ENCODE measurements around the gene ABCC11.

Gene ABCC11

GRCh38 chr16:48132696-48133095 lies 114.6 kb downstream of the ABCC11 start:
- H3K9me2 ChIP-seq (replicated peaks; ENCODE audit: insufficient read depth, low read length), result no peaks in the 10 kb centered on the region
- H3K27me3 ChIP-seq (ENCODE audit: low read length), result no peaks in the 10 kb centered on the region
- no peak overlapping the region for H3K27ac ChIP-seq (ENCODE audit: low read depth, low read length)
- H3K79me2 ChIP-seq (ENCODE audit: insufficient read depth, low read length), result no peaks in the 10 kb centered on the region
- H3K4me3 ChIP-seq (ENCODE audit: insufficient read depth, low read length, poor library complexity, severe bottlenecking), result no peak overlapping the region
- H3K9me3 ChIP-seq (ENCODE audit: insufficient read depth, low read length), result no peaks in the 10 kb centered on the region
- no peak for TF ChIP-seq CTCF (IDR thresholded peaks at IDR 0.05; ENCODE audit: insufficient read depth, low read length, poor library complexity, severe bottlenecking)
- TF ChIP-seq EZH2phosphoT487 (conservative IDR thresholded peaks at IDR 0.05; ENCODE audit: low read length), result no peak
- H4K20me1 ChIP-seq (ENCODE audit: low read depth, low read length), result no peaks in the 10 kb centered on the region
- H3K4me2 ChIP-seq (ENCODE audit: low read depth, low read length, poor library complexity, severe bottlenecking), result no peak overlapping the region
- no peak overlapping the region for H3K9ac ChIP-seq (ENCODE audit: low read length)
- no peaks in the 10 kb centered on the region for H3F3A ChIP-seq (ENCODE audit: insufficient read depth)
- no peaks in the 10 kb centered on the region for H3K36me3 ChIP-seq (ENCODE audit: low read length)
- H2AFZ ChIP-seq (ENCODE audit: low read depth, low read length, severe bottlenecking), result no peak overlapping the region

GRCh38 chr16:48131201-48131935 lies 116.0 kb downstream of the ABCC11 start:
- no peaks in the 10 kb centered on the region for H3K36me3 ChIP-seq (ENCODE audit: low read length)
- H4K20me1 ChIP-seq (ENCODE audit: low read depth, low read length), result no peaks in the 10 kb centered on the region
- no peaks in the 10 kb centered on the region for H3F3A ChIP-seq (ENCODE audit: insufficient read depth)
- H3K9me2 ChIP-seq (replicated peaks; ENCODE audit: insufficient read depth, low read length), result no peaks in the 10 kb centered on the region
- H3K9ac ChIP-seq (ENCODE audit: low read length), result no peak overlapping the region
- H3K27me3 ChIP-seq (ENCODE audit: low read length), result no peaks in the 10 kb centered on the region
- H2AFZ ChIP-seq (ENCODE audit: low read depth, low read length, severe bottlenecking), result no peak overlapping the region
- H3K27ac ChIP-seq (ENCODE audit: low read depth, low read length), result no peak overlapping the region
- H3K4me3 ChIP-seq (ENCODE audit: insufficient read depth, low read length, poor library complexity, severe bottlenecking), result no peak overlapping the region
- H3K9me3 ChIP-seq (ENCODE audit: insufficient read depth, low read length), result no peaks in the 10 kb centered on the region
- H3K79me2 ChIP-seq (ENCODE audit: insufficient read depth, low read length), result no peaks in the 10 kb centered on the region
- no peak overlapping the region for H3K4me2 ChIP-seq (ENCODE audit: low read depth, low read length, poor library complexity, severe bottlenecking)
- TF ChIP-seq EZH2phosphoT487 (conservative IDR thresholded peaks at IDR 0.05; ENCODE audit: low read length) (no peak), CTCF (IDR thresholded peaks at IDR 0.05; ENCODE audit: insufficient read depth, low read length, poor library complexity, severe bottlenecking) (no peak)

GRCh38 chr16:48129926-48130325 lies 117.4 kb downstream of the ABCC11 start:
- H3K27me3 ChIP-seq (ENCODE audit: low read length), result no peaks in the 10 kb centered on the region
- no peak overlapping the region for H3K4me3 ChIP-seq (ENCODE audit: insufficient read depth, low read length, poor library complexity, severe bottlenecking)
- no peak overlapping the region for H3K4me2 ChIP-seq (ENCODE audit: low read depth, low read length, poor library complexity, severe bottlenecking)
- no peaks in the 10 kb centered on the region for H3K36me3 ChIP-seq (ENCODE audit: low read length)
- no peaks in the 10 kb centered on the region for H3F3A ChIP-seq (ENCODE audit: insufficient read depth)
- no peaks in the 10 kb centered on the region for H3K9me3 ChIP-seq (ENCODE audit: insufficient read depth, low read length)
- H3K79me2 ChIP-seq (ENCODE audit: insufficient read depth, low read length), result no peaks in the 10 kb centered on the region
- H3K9me2 ChIP-seq (replicated peaks; ENCODE audit: insufficient read depth, low read length), result no peaks in the 10 kb centered on the region
- TF ChIP-seq EZH2phosphoT487 (conservative IDR thresholded peaks at IDR 0.05; ENCODE audit: low read length) (no peak), CTCF (IDR thresholded peaks at IDR 0.05; ENCODE audit: insufficient read depth, low read length, poor library complexity, severe bottlenecking) (no peak)
- no peak overlapping the region for H2AFZ ChIP-seq (ENCODE audit: low read depth, low read length, severe bottlenecking)
- no peak overlapping the region for H3K9ac ChIP-seq (ENCODE audit: low read length)
- no peaks in the 10 kb centered on the region for H4K20me1 ChIP-seq (ENCODE audit: low read depth, low read length)
- H3K27ac ChIP-seq (ENCODE audit: low read depth, low read length), result no peak overlapping the region

All from SU-DHL-6 (cell line).